ENCODE results near the gene PRDM16. TPM values are rescaled to one million over a fixed set of nuclear protein-coding genes. Genes with fewer than 3 reads are reported as not detected.

Gene PRDM16
- total RNA-seq, 4 donors from 2014 or later, result 0.26 to 7.7 (median 0.35) TPM; not detected in 1

DNA sequence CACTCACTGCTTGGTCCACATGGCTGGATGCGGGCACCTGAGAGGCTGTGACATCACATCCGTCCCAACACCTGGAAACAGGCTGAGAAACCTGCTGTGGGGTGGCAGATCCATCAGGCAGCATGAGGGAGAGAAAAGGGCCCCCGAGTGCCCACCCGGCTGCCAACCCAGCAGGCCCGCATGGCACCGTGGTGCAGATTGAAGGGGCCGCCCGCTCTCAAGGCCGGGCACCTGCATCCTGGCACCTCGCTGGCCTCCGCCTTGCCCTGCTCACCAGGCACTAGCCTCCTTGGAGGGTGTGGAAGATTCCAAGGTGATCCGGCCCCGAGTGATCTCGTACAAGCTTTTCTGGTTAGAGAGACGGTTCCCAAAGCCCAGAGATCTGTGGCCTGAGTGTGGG, 110.5 kb downstream of the PRDM16 start:
- DNase-seq, result no peak
- no peaks in the 10 kb centered on the region for H3K36me3 ChIP-seq
- H3K4me3 ChIP-seq, result no peak overlapping the region
- no peaks in the 10 kb centered on the region for H3K27me3 ChIP-seq
- intact Hi-C loops (cut with DNase I; ENCODE audit: low total_unique reads), result no loop called here
- H3K27ac ChIP-seq, result no peak overlapping the region
- H3K9me3 ChIP-seq, result no peaks in the 10 kb centered on the region
- peaks cover 0 to 6% of the 10 kb centered on the region in 2 donors for H3K4me1 ChIP-seq
- TF ChIP-seq, protein P1, sequence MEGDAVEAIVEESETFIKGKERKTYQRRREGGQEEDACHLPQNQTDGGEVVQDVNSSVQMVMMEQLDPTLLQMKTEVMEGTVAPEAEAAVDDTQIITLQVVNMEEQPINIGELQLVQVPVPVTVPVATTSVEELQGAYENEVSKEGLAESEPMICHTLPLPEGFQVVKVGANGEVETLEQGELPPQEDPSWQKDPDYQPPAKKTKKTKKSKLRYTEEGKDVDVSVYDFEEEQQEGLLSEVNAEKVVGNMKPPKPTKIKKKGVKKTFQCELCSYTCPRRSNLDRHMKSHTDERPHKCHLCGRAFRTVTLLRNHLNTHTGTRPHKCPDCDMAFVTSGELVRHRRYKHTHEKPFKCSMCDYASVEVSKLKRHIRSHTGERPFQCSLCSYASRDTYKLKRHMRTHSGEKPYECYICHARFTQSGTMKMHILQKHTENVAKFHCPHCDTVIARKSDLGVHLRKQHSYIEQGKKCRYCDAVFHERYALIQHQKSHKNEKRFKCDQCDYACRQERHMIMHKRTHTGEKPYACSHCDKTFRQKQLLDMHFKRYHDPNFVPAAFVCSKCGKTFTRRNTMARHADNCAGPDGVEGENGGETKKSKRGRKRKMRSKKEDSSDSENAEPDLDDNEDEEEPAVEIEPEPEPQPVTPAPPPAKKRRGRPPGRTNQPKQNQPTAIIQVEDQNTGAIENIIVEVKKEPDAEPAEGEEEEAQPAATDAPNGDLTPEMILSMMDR (IDR thresholded peaks at IDR 0.05), result no peak
- TF ChIP-seq POLR2A (IDR thresholded peaks at IDR 0.05), result no peak

DNA sequence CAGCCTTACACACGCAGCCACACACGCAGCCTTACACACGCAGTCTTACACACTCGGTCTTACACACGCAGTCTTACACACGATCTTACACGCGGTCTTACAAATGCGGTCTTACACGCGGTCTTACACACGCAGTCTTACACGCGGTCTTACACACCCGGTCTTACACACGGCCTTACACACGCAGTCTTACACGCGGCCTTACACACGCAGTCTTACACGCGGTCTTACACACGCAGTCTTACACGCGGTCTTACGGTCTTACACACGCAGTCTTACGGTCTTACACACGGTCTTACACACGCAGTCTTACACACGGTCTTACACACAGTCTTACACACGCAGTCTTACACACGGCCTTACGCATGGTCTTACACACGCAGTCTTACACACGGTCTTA, 111.9 kb downstream of the PRDM16 start:
- no peak overlapping the region for H3K27ac ChIP-seq
- no peak for DNase-seq
- H3K36me3 ChIP-seq, result no peaks in the 10 kb centered on the region
- H3K27me3 ChIP-seq, result no peaks in the 10 kb centered on the region
- H3K4me1 ChIP-seq, result no peaks in the 10 kb centered on the region
- TF ChIP-seq, protein P1 (IDR thresholded peaks at IDR 0.05), result no peak
- TF ChIP-seq POLR2A (IDR thresholded peaks at IDR 0.05), result no peak
- H3K4me3 ChIP-seq, result no peak overlapping the region
- intact Hi-C loops (cut with DNase I; ENCODE audit: low total_unique reads), result no loop called here
- no peaks in the 10 kb centered on the region for H3K9me3 ChIP-seq

DNA sequence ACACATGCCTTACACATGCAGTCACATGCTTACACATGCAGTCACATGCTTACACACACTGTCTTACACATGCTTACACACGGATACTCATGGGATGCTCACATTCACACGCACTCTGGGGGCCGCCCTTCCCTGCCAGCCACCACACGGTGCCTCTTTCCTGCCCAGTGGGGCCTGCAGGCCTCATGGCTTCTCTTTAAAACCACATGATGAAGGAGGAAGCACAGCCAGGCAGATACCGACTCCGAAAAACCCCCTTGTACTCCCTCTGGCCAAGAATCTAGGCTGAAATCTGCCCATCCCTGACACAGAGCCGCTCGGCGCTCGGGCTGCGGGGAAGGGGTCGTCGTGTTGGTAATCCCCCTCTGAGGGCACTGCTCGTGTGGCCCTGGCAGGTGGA, 113.0 kb downstream of the PRDM16 start:
- no peaks in the 10 kb centered on the region for H3K4me1 ChIP-seq
- no peak for DNase-seq
- TF ChIP-seq, protein P1 (IDR thresholded peaks at IDR 0.05), result no peak
- no peak for TF ChIP-seq POLR2A (IDR thresholded peaks at IDR 0.05)
- H3K27me3 ChIP-seq, result no peaks in the 10 kb centered on the region
- no peaks in the 10 kb centered on the region for H3K36me3 ChIP-seq
- intact Hi-C loops (cut with DNase I; ENCODE audit: low total_unique reads), result no loop called here
- no peaks in the 10 kb centered on the region for H3K9me3 ChIP-seq
- no peak overlapping the region for H3K27ac ChIP-seq
- H3K4me3 ChIP-seq, result no peak overlapping the region

DNA sequence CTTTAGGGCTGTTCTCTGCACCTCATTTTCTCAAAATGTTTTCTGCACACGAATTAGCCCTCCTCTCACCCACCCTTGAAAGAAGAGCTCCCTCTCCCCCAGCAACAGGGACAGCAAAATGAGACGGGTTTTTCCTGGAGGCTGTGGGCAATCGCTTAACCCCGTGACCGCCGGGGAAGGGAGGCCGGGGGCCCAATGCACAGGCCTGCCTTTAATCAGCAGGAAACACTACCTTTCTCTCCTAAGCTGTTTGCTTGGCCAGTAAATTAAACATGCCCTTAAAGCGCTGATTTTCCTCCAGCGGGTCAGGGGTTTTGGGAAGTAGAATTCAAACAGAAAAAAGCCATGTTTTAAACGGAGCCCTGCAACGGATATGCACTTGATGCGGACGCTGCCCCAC, 114.4 kb downstream of the PRDM16 start:
- Histone ChIP-seq H3K9me3 (no peaks in the 10 kb centered on the region), H3K36me3 (no peaks in the 10 kb centered on the region), H3K27me3 (no peaks in the 10 kb centered on the region), H3K4me1 (no peaks in the 10 kb centered on the region), H3K27ac (no peak overlapping the region), H3K4me3 (no peak overlapping the region)
- TF ChIP-seq, protein P1 (IDR thresholded peaks at IDR 0.05), result no peak
- no peak for TF ChIP-seq POLR2A (IDR thresholded peaks at IDR 0.05)
- intact Hi-C loops (cut with DNase I; ENCODE audit: low total_unique reads), result no loop called here
- DNase-seq, result no peak

DNA sequence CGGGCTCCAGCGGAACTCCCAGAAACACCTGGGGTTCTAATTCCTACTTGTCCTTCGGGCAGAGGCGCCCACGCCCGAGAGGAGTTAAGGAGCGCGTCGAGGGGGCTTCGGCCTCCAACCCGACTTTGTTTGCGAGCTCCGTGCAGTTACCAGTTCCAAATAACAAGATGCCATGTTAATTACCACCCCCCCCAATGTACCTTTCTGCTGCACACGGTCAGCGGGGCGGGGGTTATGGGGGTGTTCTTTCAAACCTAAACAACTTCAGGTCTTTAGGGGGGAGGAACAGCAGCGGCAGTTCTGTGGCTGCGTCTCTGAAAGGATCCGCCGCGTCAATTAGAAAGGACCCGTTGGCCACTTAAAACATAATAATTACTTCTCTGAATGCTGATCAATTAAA, 114.8 kb downstream of the PRDM16 start:
- DNase-seq, result no peak
- Histone ChIP-seq H3K27ac (no peak overlapping the region), H3K4me1 (no peaks in the 10 kb centered on the region), H3K9me3 (no peaks in the 10 kb centered on the region), H3K36me3 (no peaks in the 10 kb centered on the region), H3K27me3 (no peaks in the 10 kb centered on the region), H3K4me3 (no peak overlapping the region)
- intact Hi-C loops (cut with DNase I; ENCODE audit: low total_unique reads), result no loop called here
- TF ChIP-seq, protein P1 (IDR thresholded peaks at IDR 0.05), result no peak
- no peak for TF ChIP-seq POLR2A (IDR thresholded peaks at IDR 0.05)

Data from uterus (tissue), 4 donors.